Hepatocyte (in vitro differentiated cells): Measurements from ENCODE around the gene BRMS1L. TPM values are rescaled to one million over a fixed set of nuclear protein-coding genes. Genes with fewer than 3 reads are reported as not detected.
A peak's percentile ranks its signal among the peaks of the same experiment; 100 is the strongest.

Experiments
- DNase-seq: peaks from one replicate; pipeline ENCODE4 v3.0.0-alpha.2; 2016; ENCODE audit warnings: low spot score
- H2AFZ ChIP-seq: fragments of 200-600 bp; sonication (generic); 2 replicates; pipeline ENCODE4 v1.6.0; 2016; ENCODE audit warnings: antibody characterized with exemption, mild to moderate bottlenecking
- H3K27ac ChIP-seq: fragments of 200-600 bp; sonication (generic); 2 replicates; pipeline ENCODE4 v1.5.1; 2016; ENCODE audit warnings: mild to moderate bottlenecking
- H3K27me3 ChIP-seq: fragments of 200-600 bp; sonication (generic); 2 replicates; pipeline ENCODE4 v1.6.1; 2016
- H3K36me3 ChIP-seq: fragments of 200-600 bp; sonication (generic); replicated peaks from 2 replicates; pipeline ENCODE4 v1.5.1; 2016; ENCODE audit warnings: low read depth; ENCODE audit not compliant: insufficient read depth
- H3K4me1 ChIP-seq: fragments of 200-600 bp; sonication (generic); 2 replicates; pipeline ENCODE4 v1.5.1; 2016; ENCODE audit warnings: mild to moderate bottlenecking, moderate library complexity; ENCODE audit not compliant: insufficient read depth
- H3K4me2 ChIP-seq: fragments of 200-600 bp; sonication (generic); 2 replicates; pipeline ENCODE4 v1.6.0; 2016
- H3K4me3 ChIP-seq: fragments of 200-600 bp; sonication (generic); 2 replicates; pipeline ENCODE4 v1.5.1; 2016; ENCODE audit warnings: mild to moderate bottlenecking
- H3K79me2 ChIP-seq: fragments of 200-600 bp; sonication (generic); 2 replicates; pipeline ENCODE4 v1.6.0; 2017; ENCODE audit warnings: mild to moderate bottlenecking
- H3K9me2 ChIP-seq: fragments of 200-600 bp; sonication (generic); replicated peaks from 2 replicates; pipeline ENCODE4 v1.6.0; 2017; ENCODE audit warnings: mild to moderate bottlenecking; ENCODE audit not compliant: insufficient read depth
- H3K9me3 ChIP-seq: fragments of 200-600 bp; sonication (generic); 2 replicates; pipeline ENCODE4 v1.5.1; 2016; ENCODE audit warnings: low read depth, mild to moderate bottlenecking
- H4K20me1 ChIP-seq: fragments of 200-600 bp; sonication (generic); 2 replicates; pipeline ENCODE4 v1.6.0; 2016; ENCODE audit warnings: mild to moderate bottlenecking; ENCODE audit not compliant: insufficient read depth, poor library complexity, severe bottlenecking
- CTCF ChIP-seq: fragments of 200-600 bp; sonication (generic); IDR thresholded peaks from 2 replicates; pipeline ENCODE4 v1.5.1; 2016; ENCODE audit warnings: antibody characterized with exemption, mild to moderate bottlenecking; ENCODE audit not compliant: poor library complexity
- EZH2 ChIP-seq: fragments of 200-600 bp; sonication (generic); IDR thresholded peaks from 2 replicates; pipeline ENCODE4 v1.6.1; 2016; ENCODE audit warnings: antibody characterized with exemption, mild to moderate bottlenecking, borderline replicate concordance
- EZH2phosphoT487 ChIP-seq: fragments of 200-600 bp; sonication (generic); IDR thresholded peaks from one replicate; pipeline ENCODE4 v1.6.1; 2018; ENCODE audit warnings: antibody characterized with exemption, mild to moderate bottlenecking, low read depth, moderate library complexity; ENCODE audit not compliant: unreplicated experiment, severe bottlenecking
- WGBS: methylation state at CpG from one replicate; pipeline ENCODE4 v1.1.6; 2016; ENCODE audit warnings: low lambda C conversion rate; ENCODE audit errors: missing lambda C conversion rate; 5-methylcytosine and 5-hydroxymethylcytosine counted together
- polyA plus RNA-seq: library from polyadenylated mRNA; unstranded; fragments of >200 nt; fragmentation: Nextera tagmentation; extraction: Ambion mirVana; gene quantifications from 2 replicates; pipeline ENCODE4 v1.2.1, GENCODE V29; 2016
- total RNA-seq: library from RNA; depleted of rRNA; stranded (reverse); fragments of >200 nt; gene quantifications from 2 replicates; pipeline ENCODE4 v1.2.3, GENCODE V29; 2014

Gene BRMS1L
- total and polyA plus RNA-seq, 2 experiments from 2014 or later: 12.6 to 14.6 TPM

GRCh38 chr14:35883677-35884293 lies 57.6 kb downstream of the BRMS1L start:
- Histone ChIP-seq H3K9me3 (no peaks in the 10 kb centered on the region), H3K27ac (no peak overlapping the region), H3K36me3 (no peaks in the 10 kb centered on the region), H3K4me2 (no peak overlapping the region), H3K79me2 (no peaks in the 10 kb centered on the region), H3K4me3 (no peak overlapping the region), H4K20me1 (no peaks in the 10 kb centered on the region), H3K9me2 (no peaks in the 10 kb centered on the region), H3K4me1 (peaks cover 4% of the 10 kb centered on the region), H3K27me3 (no peaks in the 10 kb centered on the region), H2AFZ (no peak overlapping the region)
- WGBS: 47% methylated on average over 7 of the region's 7 CpGs
- peak; percentile 41 for DNase-seq
- TF ChIP-seq CTCF: peak; percentile 64
- no peak for TF ChIP-seq EZH2phosphoT487

GRCh38 chr14:35890308-35890707 lies 64.2 kb downstream of the BRMS1L start:
- Histone ChIP-seq H3K4me2 (no peak overlapping the region), H3K79me2 (no peaks in the 10 kb centered on the region), H2AFZ (no peak overlapping the region), H3K27me3 (no peaks in the 10 kb centered on the region), H3K9me2 (no peaks in the 10 kb centered on the region), H3K9me3 (no peaks in the 10 kb centered on the region), H3K4me3 (no peak overlapping the region), H3K27ac (no peak overlapping the region), H4K20me1 (no peaks in the 10 kb centered on the region), H3K36me3 (no peaks in the 10 kb centered on the region), H3K4me1 (no peaks in the 10 kb centered on the region)
- no peak for DNase-seq
- TF ChIP-seq CTCF: no peak
- TF ChIP-seq EZH2: no peak

- TF ChIP-seq EZH2: no peak
- TF ChIP-seq EZH2phosphoT487: no peak
- no peak for TF ChIP-seq CTCF
- Histone ChIP-seq H3K36me3 (no peaks in the 10 kb centered on the region), H3K4me2 (no peak overlapping the region), H3K9me3 (no peaks in the 10 kb centered on the region), H2AFZ (no peak overlapping the region), H3K79me2 (no peaks in the 10 kb centered on the region), H3K27me3 (no peaks in the 10 kb centered on the region), H3K4me3 (no peak overlapping the region), H3K9me2 (no peaks in the 10 kb centered on the region), H4K20me1 (no peaks in the 10 kb centered on the region), H3K27ac (no peak overlapping the region), H3K4me1 (no peaks in the 10 kb centered on the region)
- DNase-seq: no peak
These were observed 69.1 kb downstream of the BRMS1L start for GRCh38 chr14:35895256-35895655.

GRCh38 chr14:35897616-35898111 lies 71.5 kb downstream of the BRMS1L start:
- 77% methylated on average over 4 of the region's 4 CpGs for WGBS
- TF ChIP-seq EZH2 (no peak), CTCF (no peak), EZH2phosphoT487 (no peak)

More at GRCh38 chr14:35897616-35898111, 71.5 kb downstream of the BRMS1L start:
- Histone ChIP-seq H3K79me2 (no peaks in the 10 kb centered on the region), H3K27me3 (no peaks in the 10 kb centered on the region), H3K4me1 (no peaks in the 10 kb centered on the region), H3K9me3 (no peaks in the 10 kb centered on the region), H3K4me2 (no peak overlapping the region), H3K9me2 (no peaks in the 10 kb centered on the region), H3K27ac (no peak overlapping the region), H2AFZ (no peak overlapping the region), H3K36me3 (no peaks in the 10 kb centered on the region), H3K4me3 (no peak overlapping the region), H4K20me1 (no peaks in the 10 kb centered on the region)
- no peak for DNase-seq
